K562 (cell line): ENCODE measurements around the gene PBX4. TPM values are rescaled to one million over a fixed set of nuclear protein-coding genes. Genes with fewer than 3 reads are reported as not detected.

ENCODE experiments used
- ATAC-seq: fragments of 200-7000 bp; cut with Tn5 transposase; 3 replicates; pipeline ENCODE4 v1.9.1; 2020; ENCODE audit warnings: moderate library complexity
- BruUV-seq: library from RNA; stranded (reverse); fragments of 400-500 nt; replicated peaks from 2 replicates; lab custom pipeline; 2021; lab: Mats Ljungman, UMichigan
- CTCF ChIA-PET: fragments of 300-600 bp; formaldehyde crosslinking; extraction: SDS; loops from one replicate; lab custom pipeline; 2021; ENCODE audit warnings: low intra/inter-chr PET ratio; lab: Yijun Ruan, JAX
- POLR2A ChIA-PET: fragments of 300-600, 350-650 bp; sonication (Branson Sonifier 250); formaldehyde crosslinking; extraction: SDS; loops from one replicate; lab custom pipeline; 2021; ENCODE audit warnings: antibody characterized with exemption, inconsistent platforms; lab: Yijun Ruan, JAX
- DNase-seq, 4 experiments: peaks; one replicate each; pipeline versions ENCODE4 v3.0.0 to v3.0.0-alpha.2; 2011 to 2018; ENCODE audit warnings: low spot score in 3 of 4, mixed read lengths in 3 of 4; ENCODE audit errors: extremely low read depth in 1 of 4
- FAIRE-seq: peaks from 2 replicates; lab custom pipeline; 2011; peaks lifted over from hg19 to GRCh38; lab: Jason Lieb, UNC
- H2AFZ ChIP-seq: 2 replicates; pipeline ENCODE4 v1.6.0; 2011; ENCODE audit warnings: low read depth, low read length, control low read depth, inconsistent platforms
- H3K27ac ChIP-seq: fragments of 200-600 bp; 3 replicates; pipeline ENCODE4 v1.8.0; 2011; ENCODE audit warnings: low read depth, mild to moderate bottlenecking, control low read depth, inconsistent platforms, low read length, moderate library complexity, mixed read lengths; ENCODE audit errors: extremely low read depth
- H3K27me3 ChIP-seq, 2 experiments: fragments of 300-600 bp in 1 of 2; 2 replicates in 1 of 2; 3 replicates in 1 of 2; pipeline versions ENCODE4 v1.6.0 to v1.8.0; 2011; ENCODE audit warnings: inconsistent platforms in 2 of 2, low read length in 2 of 2, mild to moderate bottlenecking in 1 of 2, mixed read lengths in 1 of 2, moderate library complexity in 1 of 2; ENCODE audit not compliant: control insufficient read depth in 2 of 2, insufficient read depth in 2 of 2
- H3K36me3 ChIP-seq: fragments of 300-600 bp; 3 replicates; pipeline ENCODE4 v1.8.0; 2011; ENCODE audit warnings: mild to moderate bottlenecking, low read length, inconsistent platforms; ENCODE audit not compliant: control insufficient read depth, insufficient read depth
- H3K4me1 ChIP-seq, 2 experiments: fragments of 200-600 bp in 1 of 2; replicated peaks in 1 of 2; 2 replicates in 1 of 2; 3 replicates in 1 of 2; pipeline versions ENCODE4 v1.5.1 to v1.8.0; 2011; ENCODE audit warnings: inconsistent platforms in 2 of 2, low read length in 2 of 2, mild to moderate bottlenecking in 1 of 2, mixed read lengths in 1 of 2, moderate library complexity in 1 of 2; ENCODE audit not compliant: control insufficient read depth in 2 of 2, insufficient read depth in 2 of 2
- H3K4me2 ChIP-seq: 2 replicates; pipeline ENCODE4 v1.6.1; 2011; ENCODE audit warnings: low read length, control low read depth, inconsistent platforms, mixed read lengths; ENCODE audit not compliant: insufficient read depth
- H3K4me3 ChIP-seq: fragments of 200-600 bp; sonication (generic), shearing (Covaris generic); 2 replicates; pipeline ENCODE4 v1.5.1; 2016; ENCODE audit warnings: control low read depth, inconsistent platforms
- H3K79me2 ChIP-seq: fragments of 200-600 bp; 3 replicates; pipeline ENCODE4 v1.8.0; 2011; ENCODE audit warnings: low read length, inconsistent platforms; ENCODE audit not compliant: control insufficient read depth, insufficient read depth
- H3K9ac ChIP-seq, 2 experiments: 2 replicates each; pipeline versions ENCODE4 v1.6.0 to v1.6.1; 2011; ENCODE audit warnings: low read depth in 2 of 2, low read length in 2 of 2, control low read depth in 1 of 2, inconsistent platforms in 1 of 2, mild to moderate bottlenecking in 1 of 2, mixed read lengths in 1 of 2; ENCODE audit not compliant: insufficient read depth in 1 of 2
- H3K9me1 ChIP-seq: one replicate; pipeline ENCODE4 v1.6.0; 2011; ENCODE audit warnings: inconsistent platforms, mild to moderate bottlenecking, low read length, moderate library complexity; ENCODE audit not compliant: control insufficient read depth, insufficient read depth
- H3K9me3 ChIP-seq: replicated peaks from 2 replicates; pipeline ENCODE4 v1.5.1; 2011; ENCODE audit warnings: low read depth, low read length, inconsistent platforms; ENCODE audit not compliant: control insufficient read depth, insufficient read depth
- H4K20me1 ChIP-seq: replicated peaks from 2 replicates; pipeline ENCODE4 v1.6.1; 2011; ENCODE audit warnings: low read length, inconsistent platforms, mixed read lengths; ENCODE audit not compliant: control insufficient read depth, insufficient read depth
- FIP1L1 ChIP-seq: fragments of 200-400 bp; formaldehyde crosslinking; IDR thresholded peaks from 2 replicates; pipeline ENCODE4 v1.6.1; 2018; ENCODE audit warnings: mild to moderate bottlenecking, low read depth, low read length; ENCODE audit not compliant: poor library complexity, severe bottlenecking
- FUS ChIP-seq: fragments of 200-400 bp; formaldehyde crosslinking; optimal IDR thresholded peaks from 2 replicates; pipeline ENCODE3; 2017; ENCODE audit warnings: low read depth, low read length
- LEF1 ChIP-seq: fragments of 450-650 bp; IDR thresholded peaks from 2 replicates; pipeline ENCODE4 v1.6.1; 2016; ENCODE audit warnings: mild to moderate bottlenecking
- PYGO2 ChIP-seq: fragments of 450-650 bp; IDR thresholded peaks from 2 replicates; pipeline ENCODE4 v1.6.1; 2016; ENCODE audit warnings: mild to moderate bottlenecking, missing genetic modification characterization, moderate library complexity, missing compliant biosample characterization
- ZNF778 ChIP-seq: fragments of 450-650 bp; formaldehyde crosslinking; IDR thresholded peaks from 2 replicates; pipeline ENCODE4 v1.4.0; 2020; ENCODE audit warnings: mild to moderate bottlenecking, moderate library complexity
- WGBS: fragments of 100-300 bp; shearing (Covaris generic); methylation state at CpG from one replicate; pipeline ENCODE4 v1.1.6; 2016; ENCODE audit warnings: low coverage, mixed read lengths; ENCODE audit not compliant: insufficient coverage; ENCODE audit errors: missing lambda C conversion rate; 5-methylcytosine and 5-hydroxymethylcytosine counted together
- in situ Hi-C: fragments of 300-500 bp; cut with MboI; formaldehyde crosslinking; loops from 4 replicates; pipeline ENCODE4 v1.15.0; 2018; ENCODE audit warnings: inconsistent platforms, mixed read lengths
- intact Hi-C: fragments of 100-400 bp; cut with micrococcal nuclease; formaldehyde crosslinking; loops from 2 replicates; pipeline ENCODE4 v1.14.2; 2022
- polyA plus RNA-seq, 8 experiments: library from polyadenylated mRNA; depleted of rRNA in 4 of 8; stranded (reverse) in 5 of 8; unstranded in 3 of 8; fragments of >200 nt; fragmentation: Nextera tagmentation in 2 of 8; fragmentation: Illumina TruSeq in 1 of 8; extraction: Ambion mirVana in 2 of 8; extraction: Trizol in 1 of 8; gene quantifications; 2 replicates each; pipeline versions ENCODE4 v1.2.1 to v1.2.3, GENCODE V29; 2011 to 2014; ENCODE audit warnings: inconsistent platforms in 1 of 8, missing spikeins in 1 of 8
- total RNA-seq, 7 experiments: library from RNA; depleted of rRNA in 6 of 7; stranded (reverse); fragments of >200 nt in 6 of 7; fragmentation: Illumina TruSeq in 2 of 7; extraction: Trizol in 2 of 7; gene quantifications; 2 replicates each; pipeline versions ENCODE4 v1.2.1 to v1.2.3, GENCODE V29; 2011 to 2021; ENCODE audit warnings: low replicate concordance in 1 of 7
- TF ChIP-seq, protein P1 (sequence below): fragments of 150-350 bp; IDR thresholded peaks from 2 replicates; pipeline ENCODE4 v1.6.1; 2014; ENCODE audit warnings: low read depth, mild to moderate bottlenecking, low read length, borderline replicate concordance

Gene PBX4
- total and polyA plus RNA-seq, 9 of the 15 experiments (the other 6 are each of a cell fraction or from before 2014, with no cell fraction given), result 0.11 to 3.8 (median 1.6) TPM; not detected in 1

DNA sequence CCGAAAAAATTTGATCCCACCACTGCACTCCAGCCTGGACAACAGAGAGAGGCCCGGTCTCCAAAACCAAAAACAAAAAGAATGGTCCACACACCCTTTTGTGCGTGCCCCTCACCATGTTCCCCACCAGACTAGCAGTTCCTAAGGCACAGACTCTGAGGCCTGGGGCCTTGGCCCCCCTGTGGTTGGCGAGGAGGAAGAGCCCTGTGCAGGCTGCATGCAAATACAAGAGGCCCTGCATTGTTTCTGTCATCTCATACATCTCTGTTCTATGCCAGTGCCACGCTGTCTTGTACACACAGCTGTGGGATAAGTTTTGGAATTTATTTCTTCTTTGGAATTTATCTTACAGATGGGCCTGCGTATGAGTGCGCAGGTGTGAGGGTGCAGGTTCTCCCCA is 94.4 kb downstream of the PBX4 start:
- H3K79me2 ChIP-seq, result peaks cover 61% of the 10 kb centered on the region
- no peaks in the 10 kb centered on the region for H3K27me3 ChIP-seq
- FAIRE-seq (no peak), ATAC-seq (no peak), DNase-seq (no peak)
- H3K27ac ChIP-seq, result no peak overlapping the region
- peaks cover 0 to 31% of the 10 kb centered on the region in 2 experiments; a peak in 3 of 5 replicates for H3K4me1 ChIP-seq
- H3K9me1 ChIP-seq, result peaks cover 5% of the 10 kb centered on the region
- WGBS, result 95% methylated on average over 7 of the region's 7 CpGs
- peaks cover 6% of the 10 kb centered on the region; the same call in 1 of the 2 replicates for H4K20me1 ChIP-seq
- intact Hi-C loops (no loop called here), in situ Hi-C loops (no loop called here)
- H3K36me3 ChIP-seq, result peaks cover 81% of the 10 kb centered on the region
- H3K9me3 ChIP-seq, result no peaks in the 10 kb centered on the region
- H3K4me3 ChIP-seq, result no peak overlapping the region
- ChIA-PET CTCF (no interaction called here), POLR2A (no interaction called here)
- H3K9ac ChIP-seq, result no peak overlapping the region
- H3K4me2 ChIP-seq, result no peak overlapping the region
- TF ChIP-seq PYGO2 (tag) (no peak), LEF1 (no peak), FUS (no peak), FIP1L1 (no peak), ZNF778 (CRISPR knock-in tag) (no peak)
- TF ChIP-seq, protein P1, sequence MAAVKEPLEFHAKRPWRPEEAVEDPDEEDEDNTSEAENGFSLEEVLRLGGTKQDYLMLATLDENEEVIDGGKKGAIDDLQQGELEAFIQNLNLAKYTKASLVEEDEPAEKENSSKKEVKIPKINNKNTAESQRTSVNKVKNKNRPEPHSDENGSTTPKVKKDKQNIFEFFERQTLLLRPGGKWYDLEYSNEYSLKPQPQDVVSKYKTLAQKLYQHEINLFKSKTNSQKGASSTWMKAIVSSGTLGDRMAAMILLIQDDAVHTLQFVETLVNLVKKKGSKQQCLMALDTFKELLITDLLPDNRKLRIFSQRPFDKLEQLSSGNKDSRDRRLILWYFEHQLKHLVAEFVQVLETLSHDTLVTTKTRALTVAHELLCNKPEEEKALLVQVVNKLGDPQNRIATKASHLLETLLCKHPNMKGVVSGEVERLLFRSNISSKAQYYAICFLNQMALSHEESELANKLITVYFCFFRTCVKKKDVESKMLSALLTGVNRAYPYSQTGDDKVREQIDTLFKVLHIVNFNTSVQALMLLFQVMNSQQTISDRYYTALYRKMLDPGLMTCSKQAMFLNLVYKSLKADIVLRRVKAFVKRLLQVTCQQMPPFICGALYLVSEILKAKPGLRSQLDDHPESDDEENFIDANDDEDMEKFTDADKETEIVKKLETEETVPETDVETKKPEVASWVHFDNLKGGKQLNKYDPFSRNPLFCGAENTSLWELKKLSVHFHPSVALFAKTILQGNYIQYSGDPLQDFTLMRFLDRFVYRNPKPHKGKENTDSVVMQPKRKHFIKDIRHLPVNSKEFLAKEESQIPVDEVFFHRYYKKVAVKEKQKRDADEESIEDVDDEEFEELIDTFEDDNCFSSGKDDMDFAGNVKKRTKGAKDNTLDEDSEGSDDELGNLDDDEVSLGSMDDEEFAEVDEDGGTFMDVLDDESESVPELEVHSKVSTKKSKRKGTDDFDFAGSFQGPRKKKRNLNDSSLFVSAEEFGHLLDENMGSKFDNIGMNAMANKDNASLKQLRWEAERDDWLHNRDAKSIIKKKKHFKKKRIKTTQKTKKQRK, result no peak
- no TSS peak for BruUV-seq
- no peak overlapping the region for H2AFZ ChIP-seq
